ENCODE data around the gene SLC4A7. TPM values are rescaled to one million over a fixed set of nuclear protein-coding genes. Genes with fewer than 3 reads are reported as not detected.
A peak's percentile ranks its signal among the peaks of the same experiment; 100 is the strongest.

The SLC4A7 gene
- total and polyA plus RNA-seq, 2 experiments from 2014 or later: 25.5 to 73.4 TPM

DNA sequence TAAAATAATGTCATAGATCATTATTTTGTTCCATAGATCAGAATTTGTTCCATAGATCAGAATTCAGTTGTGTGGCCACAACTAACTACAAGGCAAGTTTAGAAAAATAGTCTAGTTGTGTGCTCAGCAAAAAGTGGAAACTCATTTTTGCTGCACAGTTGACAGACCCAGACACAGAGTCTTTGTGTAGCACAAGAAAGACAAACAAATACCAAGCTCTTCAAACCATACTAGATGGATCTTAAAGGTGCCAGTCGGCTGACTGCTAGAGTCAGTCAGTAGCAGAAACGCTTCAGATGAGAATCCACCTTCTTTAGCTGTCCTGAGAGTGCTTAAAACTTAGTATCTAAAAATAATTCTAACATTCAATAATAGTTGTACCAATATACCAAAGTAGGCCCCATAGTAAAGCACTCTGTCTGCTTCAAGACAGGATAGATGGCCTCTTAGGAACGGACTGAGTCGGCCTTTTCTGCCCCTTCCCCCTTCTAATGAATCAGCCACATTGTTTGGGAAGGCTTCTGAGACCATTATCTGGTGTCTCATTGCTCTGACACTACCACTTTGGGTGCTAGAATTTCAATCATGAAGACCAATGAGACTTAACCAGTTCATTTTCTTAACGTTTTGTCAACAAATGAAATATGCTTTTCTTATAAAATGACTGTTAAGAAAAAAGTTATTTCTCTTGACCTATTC is 27.7 kb upstream of the SLC4A7 start:
- Histone ChIP-seq H3K4me1 (ENCODE audit: insufficient read depth) (0 out of 2 replicates have a peak, but pooled peaks cover 4% of the 10 kb centered on the region), H3K27ac (no peak overlapping the region), H3K9ac (no peak overlapping the region), H3K79me2 (ENCODE audit: insufficient read depth) (no peaks in the 10 kb centered on the region), H3K9me3 (ENCODE audit: low read depth) (no peaks in the 10 kb centered on the region), H3K4me3 (no peak overlapping the region), H3K27me3 (replicated peaks; ENCODE audit: insufficient read depth) (no peaks in the 10 kb centered on the region), H3F3A (ENCODE audit: insufficient read depth) (peaks cover 8% of the 10 kb centered on the region; the same call in 1 of the 2 replicates), H3K36me3 (ENCODE audit: low read depth) (no peaks in the 10 kb centered on the region), H3K4me2 (ENCODE audit: unreplicated experiment) (no peak overlapping the region), H3K9me2 (ENCODE audit: insufficient read depth) (no peaks in the 10 kb centered on the region), H2AFZ (0 out of 2 replicates have a peak overlapping the region, but pooled peaks have one; percentile 22), H4K20me1 (ENCODE audit: insufficient read depth) (no peaks in the 10 kb centered on the region)
- TF ChIP-seq EZH2phosphoT487 (IDR thresholded peaks at IDR 0.05; ENCODE audit: insufficient read depth, low read depth) (no peak), EZH2 (IDR thresholded peaks at IDR 0.05; ENCODE audit: insufficient read depth, poor library complexity, severe bottlenecking) (no peak)
- 72 to 73% methylated on average over 5 of the region's 5 CpGs for WGBS, 2 experiments (ENCODE audit: low coverage in 1 of 2, low lambda C conversion rate in 2 of 2, missing lambda C conversion rate in 2 of 2)
- in situ Hi-C loops (cut with MboI): no loop called here
- DNase-seq: no peak

DNA sequence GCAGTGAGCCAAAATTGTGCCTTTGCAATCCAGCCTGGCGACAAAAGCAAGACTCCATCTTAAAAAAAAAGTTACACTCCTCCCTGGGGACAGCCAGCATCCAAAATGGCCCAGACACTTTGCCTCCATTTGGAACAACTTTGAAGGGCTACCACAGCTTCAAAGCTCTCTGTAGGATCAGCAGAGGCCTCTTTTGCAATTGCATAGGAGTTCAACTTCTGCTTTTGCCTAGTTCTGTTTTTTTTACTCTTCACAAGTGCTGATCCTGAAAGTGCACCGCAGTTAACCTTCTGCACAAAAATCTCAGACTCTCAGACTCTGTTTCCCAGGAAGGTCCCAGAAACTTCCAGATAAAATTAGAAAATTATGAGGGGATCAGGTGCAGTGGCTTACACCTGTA is 25.2 kb upstream of the SLC4A7 start:
- Histone ChIP-seq H3K4me2 (ENCODE audit: unreplicated experiment) (no peak overlapping the region), H3K27me3 (replicated peaks; ENCODE audit: insufficient read depth) (no peaks in the 10 kb centered on the region), H2AFZ (no peak overlapping the region), H3K36me3 (ENCODE audit: low read depth) (no peaks in the 10 kb centered on the region), H3K4me1 (ENCODE audit: insufficient read depth) (peaks cover 14% of the 10 kb centered on the region), H3K9me3 (ENCODE audit: low read depth) (no peaks in the 10 kb centered on the region), H3K4me3 (no peak overlapping the region), H3K9me2 (ENCODE audit: insufficient read depth) (no peaks in the 10 kb centered on the region), H3F3A (ENCODE audit: insufficient read depth) (peaks cover 18% of the 10 kb centered on the region), H3K9ac (no peak overlapping the region), H3K79me2 (ENCODE audit: insufficient read depth) (no peaks in the 10 kb centered on the region), H3K27ac (no peak overlapping the region), H4K20me1 (ENCODE audit: insufficient read depth) (no peaks in the 10 kb centered on the region)
- no peak for DNase-seq
- TF ChIP-seq EZH2 (IDR thresholded peaks at IDR 0.05; ENCODE audit: insufficient read depth, poor library complexity, severe bottlenecking) (no peak), EZH2phosphoT487 (IDR thresholded peaks at IDR 0.05; ENCODE audit: insufficient read depth, low read depth) (no peak)
- WGBS, 2 experiments (ENCODE audit: low coverage in 1 of 2, low lambda C conversion rate in 2 of 2, missing lambda C conversion rate in 2 of 2): 100% methylated on average over 2 of the region's 2 CpGs
- in situ Hi-C loops (cut with MboI): no loop called here

DNA sequence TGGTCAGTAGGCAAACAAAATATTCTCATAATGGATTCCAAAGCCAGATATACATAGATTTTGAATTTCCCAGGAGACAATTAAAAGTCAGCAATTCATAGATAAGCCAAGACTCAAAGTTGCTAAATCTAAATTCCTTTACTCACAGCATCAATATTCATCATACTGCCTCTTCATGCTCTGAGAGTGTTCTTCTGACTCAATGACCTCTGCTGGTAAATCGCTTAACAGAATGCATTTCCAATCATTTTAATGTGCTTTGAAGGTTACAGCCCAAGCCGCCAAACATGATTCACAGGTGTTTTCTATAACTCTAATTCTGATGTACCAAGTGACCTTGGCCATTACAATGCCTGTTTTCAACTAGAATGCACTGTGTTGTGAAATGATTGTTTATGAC is 24.2 kb upstream of the SLC4A7 start:
- Histone ChIP-seq H3K79me2 (ENCODE audit: insufficient read depth) (no peaks in the 10 kb centered on the region), H3K9me3 (ENCODE audit: low read depth) (no peaks in the 10 kb centered on the region), H2AFZ (no peak overlapping the region), H3K9me2 (ENCODE audit: insufficient read depth) (no peaks in the 10 kb centered on the region), H3K36me3 (ENCODE audit: low read depth) (no peaks in the 10 kb centered on the region), H3K4me3 (no peak overlapping the region), H4K20me1 (ENCODE audit: insufficient read depth) (no peaks in the 10 kb centered on the region), H3K4me1 (ENCODE audit: insufficient read depth) (peaks cover 22% of the 10 kb centered on the region), H3K9ac (no peak overlapping the region), H3K27ac (no peak overlapping the region), H3K27me3 (replicated peaks; ENCODE audit: insufficient read depth) (no peaks in the 10 kb centered on the region), H3F3A (ENCODE audit: insufficient read depth) (peaks cover 27% of the 10 kb centered on the region), H3K4me2 (ENCODE audit: unreplicated experiment) (no peak overlapping the region)
- 96 to 97% methylated on average over 2 of the region's 2 CpGs for WGBS, 2 experiments (ENCODE audit: low coverage in 1 of 2, low lambda C conversion rate in 2 of 2, missing lambda C conversion rate in 2 of 2)
- in situ Hi-C loops (cut with MboI): no loop called here
- TF ChIP-seq EZH2 (IDR thresholded peaks at IDR 0.05; ENCODE audit: insufficient read depth, poor library complexity, severe bottlenecking) (no peak), EZH2phosphoT487 (IDR thresholded peaks at IDR 0.05; ENCODE audit: insufficient read depth, low read depth) (no peak)
- DNase-seq: peak; percentile 42

DNA sequence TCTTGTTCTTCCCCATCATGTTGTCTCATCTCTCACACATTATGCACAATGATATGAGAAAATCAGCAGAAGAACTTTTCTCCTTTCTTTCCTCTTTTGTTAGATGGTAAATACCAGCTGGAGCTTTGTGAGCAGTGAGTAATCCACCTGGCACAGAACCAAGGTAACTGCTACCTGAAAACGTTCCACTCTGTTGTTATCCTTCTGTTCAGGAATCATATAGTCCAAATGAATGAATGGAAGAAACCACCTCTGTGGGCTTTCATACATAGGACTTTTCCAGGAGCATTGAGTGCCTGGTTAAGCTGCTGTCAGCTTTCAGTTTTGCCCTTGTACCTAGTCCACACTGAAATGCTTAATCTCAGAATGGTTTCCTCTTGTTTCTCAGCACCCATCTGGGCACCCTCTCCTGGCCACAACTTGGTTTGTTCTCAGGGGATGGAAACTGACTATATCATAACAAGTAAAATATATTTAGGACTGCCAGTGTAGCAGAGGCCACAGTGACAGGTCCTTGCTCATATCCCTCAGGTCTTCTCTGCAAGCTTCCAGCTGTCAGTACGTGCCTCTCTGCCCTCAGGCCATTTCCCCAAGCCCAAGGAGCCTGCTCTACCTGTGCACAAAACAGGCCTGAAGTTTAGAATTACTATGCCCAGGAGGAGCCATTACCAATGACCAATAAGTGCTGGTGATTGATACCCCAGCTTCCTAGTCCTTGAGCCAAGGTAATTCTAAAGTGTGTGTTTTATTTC is 23.5 kb upstream of the SLC4A7 start:
- Histone ChIP-seq H3K79me2 (ENCODE audit: insufficient read depth) (no peaks in the 10 kb centered on the region), H3K36me3 (ENCODE audit: low read depth) (no peaks in the 10 kb centered on the region), H3K9me3 (ENCODE audit: low read depth) (no peaks in the 10 kb centered on the region), H3K4me3 (no peak overlapping the region), H3K4me1 (ENCODE audit: insufficient read depth) (peaks cover 22% of the 10 kb centered on the region), H2AFZ (no peak overlapping the region), H4K20me1 (ENCODE audit: insufficient read depth) (no peaks in the 10 kb centered on the region), H3F3A (ENCODE audit: insufficient read depth) (peaks cover 28% of the 10 kb centered on the region), H3K4me2 (ENCODE audit: unreplicated experiment) (no peak overlapping the region), H3K27ac (no peak overlapping the region), H3K27me3 (replicated peaks; ENCODE audit: insufficient read depth) (no peaks in the 10 kb centered on the region), H3K9ac (no peak overlapping the region), H3K9me2 (ENCODE audit: insufficient read depth) (no peaks in the 10 kb centered on the region)
- no peak for DNase-seq
- TF ChIP-seq EZH2phosphoT487 (IDR thresholded peaks at IDR 0.05; ENCODE audit: insufficient read depth, low read depth) (no peak), EZH2 (IDR thresholded peaks at IDR 0.05; ENCODE audit: insufficient read depth, poor library complexity, severe bottlenecking) (no peak)
- in situ Hi-C loops (cut with MboI): no loop called here
- WGBS, 2 experiments (ENCODE audit: low coverage in 1 of 2, low lambda C conversion rate in 2 of 2, missing lambda C conversion rate in 2 of 2): 48 to 63% methylated on average over 2 of the region's 2 CpGs
